ENCODE data around the gene ZSWIM3. TPM values are rescaled to one million over a fixed set of nuclear protein-coding genes. Genes with fewer than 3 reads are reported as not detected.

Gene ZSWIM3
- 3.6 and 4.9 TPM in 2 replicates for total RNA-seq (2014; rRNA removed; shearing (Covaris generic))

DNA sequence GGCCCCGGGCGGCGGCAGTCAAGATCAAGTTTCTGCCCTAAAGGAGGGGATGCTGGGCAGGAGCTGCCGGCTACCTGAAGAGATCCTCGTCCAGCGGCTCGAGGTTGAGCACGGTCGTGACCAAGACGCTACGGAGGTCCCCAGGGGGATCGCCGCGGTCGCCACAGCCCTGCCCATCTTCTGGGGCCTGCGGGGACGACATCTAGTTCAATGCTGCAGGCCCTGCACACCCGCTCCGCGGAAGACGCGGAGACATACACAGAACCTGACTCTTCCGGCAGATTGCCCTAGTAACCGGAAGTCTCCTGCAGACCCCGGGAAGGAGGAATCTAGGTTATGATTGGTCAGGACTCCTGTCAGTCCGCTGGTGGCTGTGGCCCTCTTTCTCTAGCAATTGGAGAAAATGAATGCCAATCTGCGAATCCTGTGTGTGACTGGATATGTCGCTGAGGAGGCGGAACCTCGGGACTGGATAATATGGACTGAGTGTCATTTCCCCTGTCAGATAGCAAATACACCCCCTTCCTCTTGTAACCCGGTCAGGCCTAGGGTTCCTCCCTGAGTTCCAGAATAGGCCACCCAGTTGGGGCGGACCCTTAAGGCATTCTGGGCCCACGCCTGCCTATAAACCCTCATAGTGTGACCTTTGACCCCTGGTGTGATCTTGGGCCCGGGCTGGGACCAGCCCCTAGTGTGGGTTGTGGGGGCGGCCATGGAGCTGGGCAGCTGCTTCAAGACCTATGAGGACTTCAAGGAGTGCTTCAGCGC is at the start of gene ZSWIM3, which contains the start of gene ACOT8:
Gene ZSWIM3, plus strand, starts transcription at position 501 of the 768 bp plus-strand sequence. Its CDS starts 212 bp downstream, at position 713.
Gene ACOT8, minus strand, starts transcription at position 279 of the 768 bp plus-strand sequence. Its CDS starts 77 bp downstream, at position 202.
- 0 out of 2 replicates have a peak within 1 kb of the TSS, but pooled peaks have one; percentile 37 for H3K27ac ChIP-seq
- no peaks in the 10 kb centered on the region for H3K27me3 ChIP-seq (replicated peaks)
- peaks cover 21% of the 10 kb centered on the region for H3K36me3 ChIP-seq
- peak; percentile 99 for DNase-seq (ENCODE audit: low read depth in 1 of 2, low spot score in 2 of 2)
- peak within 1 kb of the TSS; percentile 64 for H3K4me3 ChIP-seq
- H3K4me1 ChIP-seq (replicated peaks), result peaks cover 15% of the 10 kb centered on the region
- H3K9me3 ChIP-seq (replicated peaks), result no peaks in the 10 kb centered on the region

DNA sequence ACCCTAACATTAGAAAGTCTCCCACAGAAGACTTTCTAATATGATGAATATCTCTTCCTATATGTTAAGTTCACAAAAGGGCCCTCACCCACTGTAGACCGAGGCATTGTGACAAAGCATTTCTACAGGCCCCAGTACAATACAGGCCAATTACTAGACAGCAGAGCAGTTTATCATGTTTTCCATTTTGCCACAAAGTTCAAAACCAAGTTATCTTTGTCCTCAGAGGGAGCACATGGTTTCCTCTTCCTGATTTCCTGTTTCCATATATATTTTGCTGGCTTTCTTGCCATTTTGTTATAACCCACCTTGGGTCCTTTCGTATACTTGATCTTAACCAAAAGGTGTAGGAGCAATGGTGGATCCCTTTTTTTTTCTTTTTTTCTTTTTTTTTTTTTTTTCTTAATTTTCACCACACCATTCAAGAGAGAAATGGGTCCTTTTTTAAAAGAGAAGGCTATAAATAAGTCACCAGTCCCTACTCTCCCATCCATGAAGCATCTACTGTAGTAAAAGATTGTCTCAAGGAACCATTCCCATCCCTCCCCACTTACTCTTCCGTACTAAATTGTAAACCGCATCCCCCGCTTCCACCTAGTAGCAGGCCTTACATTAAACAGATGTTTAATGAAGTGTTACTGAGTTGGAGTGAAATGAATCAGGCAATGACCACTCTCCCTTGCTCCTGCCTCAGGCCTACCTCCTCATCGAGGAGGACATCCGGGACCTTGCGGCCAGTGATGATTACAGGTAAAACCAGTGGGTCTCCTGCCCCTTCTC is 47.0 kb upstream of the ZSWIM3 start:
- peaks cover 19% of the 10 kb centered on the region for H3K4me1 ChIP-seq (replicated peaks)
- H3K9me3 ChIP-seq (replicated peaks), result no peaks in the 10 kb centered on the region
- no peak for DNase-seq (ENCODE audit: low read depth in 1 of 2, low spot score in 2 of 2)
- no peak overlapping the region for H3K4me3 ChIP-seq
- H3K27ac ChIP-seq, result no peak overlapping the region
- no peaks in the 10 kb centered on the region for H3K27me3 ChIP-seq (replicated peaks)
- H3K36me3 ChIP-seq, result peaks cover 82% of the 10 kb centered on the region

DNA sequence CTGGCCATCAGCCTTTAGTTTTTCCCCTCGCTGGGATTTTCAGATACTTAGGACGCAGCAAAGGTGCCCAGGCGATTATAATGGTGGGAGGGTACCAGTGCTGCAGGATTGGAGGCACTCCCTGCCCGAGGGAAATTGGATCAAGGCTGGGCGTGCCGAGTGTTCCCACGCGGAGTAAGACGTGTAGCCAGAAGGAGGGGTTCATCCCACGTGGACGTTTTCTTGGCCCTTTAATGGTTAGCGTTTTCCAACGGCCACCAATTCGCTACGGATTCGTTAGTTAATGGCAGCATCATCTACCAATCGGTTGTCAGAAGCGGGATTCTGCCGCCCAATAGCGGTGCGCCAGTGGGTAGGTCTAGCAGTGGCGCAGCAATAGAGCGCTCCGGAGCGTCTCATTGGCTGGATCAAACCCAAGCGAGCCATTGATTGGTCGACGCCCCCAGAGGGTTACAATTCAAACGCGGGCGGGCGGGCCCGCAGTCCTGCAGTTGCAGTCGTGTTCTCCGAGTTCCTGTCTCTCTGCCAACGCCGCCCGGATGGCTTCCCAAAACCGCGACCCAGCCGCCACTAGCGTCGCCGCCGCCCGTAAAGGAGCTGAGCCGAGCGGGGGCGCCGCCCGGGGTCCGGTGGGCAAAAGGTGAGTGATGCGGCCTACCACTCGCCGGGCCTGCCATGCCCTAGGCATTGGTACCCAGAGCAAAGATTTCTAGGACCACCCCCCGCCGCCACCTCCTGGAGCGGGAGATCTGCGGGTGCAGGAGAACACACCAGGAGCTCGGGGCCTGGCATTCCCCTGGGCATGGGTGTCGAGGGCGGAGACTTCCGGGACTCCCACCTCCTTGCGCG is 45.0 kb upstream of the ZSWIM3 start, which contains the start of gene UBE2C:
Gene UBE2C, plus strand, starts transcription at position 488 of the 849 bp plus-strand sequence. Its CDS starts 52 bp downstream, at position 540.
- peak; percentile 94 to 98 for DNase-seq (ENCODE audit: low read depth in 1 of 2, low spot score in 2 of 2)
- no peaks in the 10 kb centered on the region for H3K27me3 ChIP-seq (replicated peaks)
- no peaks in the 10 kb centered on the region for H3K9me3 ChIP-seq (replicated peaks)
- H3K36me3 ChIP-seq, result peaks cover 85% of the 10 kb centered on the region
- H3K4me1 ChIP-seq (replicated peaks), result peaks cover 39% of the 10 kb centered on the region
- peak within 1 kb of the TSS; percentile 92 for H3K27ac ChIP-seq
- peak within 1 kb of the TSS; percentile 81 for H3K4me3 ChIP-seq

DNA sequence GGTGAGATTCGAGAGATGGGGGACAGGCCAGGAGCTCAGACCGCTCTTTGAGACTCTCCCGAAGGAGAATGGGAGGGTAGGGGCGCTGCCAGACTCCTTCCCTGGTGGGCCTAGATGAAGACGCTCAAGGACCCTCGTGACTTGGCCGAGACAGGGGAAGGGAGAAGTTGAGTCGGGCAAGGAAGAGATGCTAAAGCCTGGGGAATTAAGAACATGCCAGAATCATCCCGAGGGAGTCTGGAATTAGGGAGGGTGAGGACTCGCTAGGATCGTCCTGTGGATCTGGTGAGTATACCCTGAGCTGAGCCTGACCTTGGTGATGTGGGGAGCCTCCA is 44.4 kb upstream of the ZSWIM3 start:
- Histone ChIP-seq H3K36me3 (peaks cover 81% of the 10 kb centered on the region), H3K4me1 (replicated peaks) (peaks cover 45% of the 10 kb centered on the region), H3K4me3 (peak overlapping the region; percentile 81), H3K27me3 (replicated peaks) (no peaks in the 10 kb centered on the region), H3K9me3 (replicated peaks) (no peaks in the 10 kb centered on the region), H3K27ac (peak overlapping the region; percentile 92)
- no peak for DNase-seq (ENCODE audit: low read depth in 1 of 2, low spot score in 2 of 2)

DNA sequence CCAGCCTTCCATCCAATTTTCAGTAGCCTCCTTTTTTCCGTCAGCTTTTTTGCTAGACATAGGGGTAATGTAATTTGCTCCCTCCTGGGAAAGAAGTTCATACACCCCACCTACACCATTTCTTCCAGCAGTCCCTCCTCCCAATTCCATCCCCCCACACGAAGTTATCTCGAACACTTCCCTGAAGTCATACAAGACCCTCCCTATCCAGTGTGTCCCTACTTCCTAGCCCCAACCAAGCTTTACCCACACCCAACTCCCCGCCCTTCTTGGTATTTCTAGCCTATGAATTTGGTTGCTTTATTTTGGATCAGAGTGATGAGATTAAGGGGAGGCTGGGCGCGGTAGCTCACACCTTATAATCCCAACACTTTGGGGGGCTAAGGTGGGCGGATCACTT is 43.9 kb upstream of the ZSWIM3 start:
- DNase-seq (ENCODE audit: low read depth in 1 of 2, low spot score in 2 of 2), result no peak
- Histone ChIP-seq H3K4me3 (peak overlapping the region; percentile 81), H3K4me1 (replicated peaks) (peaks cover 46% of the 10 kb centered on the region), H3K27ac (no peak overlapping the region), H3K36me3 (peaks cover 76% of the 10 kb centered on the region), H3K27me3 (replicated peaks) (no peaks in the 10 kb centered on the region), H3K9me3 (replicated peaks) (no peaks in the 10 kb centered on the region)

DNA sequence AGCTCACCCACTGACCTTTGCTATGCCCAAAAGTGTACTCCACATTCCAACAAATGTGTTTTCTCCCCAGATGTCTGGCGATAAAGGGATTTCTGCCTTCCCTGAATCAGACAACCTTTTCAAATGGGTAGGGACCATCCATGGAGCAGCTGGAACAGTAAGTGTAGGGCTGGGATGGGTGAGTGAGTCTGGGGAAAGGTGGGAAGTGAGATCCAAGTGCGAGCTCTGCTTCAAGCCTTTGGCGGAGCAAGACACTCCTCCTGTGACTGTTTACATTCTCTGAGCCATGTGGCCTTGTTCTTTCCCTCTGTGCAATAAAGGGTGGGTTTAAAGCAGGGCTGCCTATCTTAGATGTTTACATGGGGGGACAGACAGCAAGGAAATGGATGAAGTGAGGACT is 43.1 kb upstream of the ZSWIM3 start:
- H3K27me3 ChIP-seq (replicated peaks), result no peaks in the 10 kb centered on the region
- H3K36me3 ChIP-seq, result peaks cover 68% of the 10 kb centered on the region
- peaks cover 46% of the 10 kb centered on the region for H3K4me1 ChIP-seq (replicated peaks)
- H3K4me3 ChIP-seq, result no peak overlapping the region
- no peaks in the 10 kb centered on the region for H3K9me3 ChIP-seq (replicated peaks)
- DNase-seq (ENCODE audit: low read depth in 1 of 2, low spot score in 2 of 2), result no peak
- H3K27ac ChIP-seq, result no peak overlapping the region

DNA sequence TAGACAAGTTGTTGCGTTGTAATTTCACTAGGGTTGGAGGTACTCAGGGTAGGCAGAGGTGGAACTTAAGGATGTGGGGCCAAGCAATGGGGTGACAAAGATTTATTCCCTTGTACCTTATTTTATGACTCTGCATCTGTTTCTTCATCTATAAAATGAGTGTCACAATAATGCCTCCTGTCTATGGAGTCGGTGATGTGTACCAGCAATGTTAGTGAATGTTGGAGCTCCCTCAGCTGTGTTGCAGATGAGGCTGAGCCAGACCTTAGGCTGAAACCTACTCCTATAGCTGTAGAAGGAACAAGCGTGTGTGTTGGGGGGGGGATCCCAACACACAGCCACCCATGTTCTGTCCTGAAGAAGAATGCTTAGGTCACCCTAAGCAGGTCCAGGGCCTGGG is 40.5 kb upstream of the ZSWIM3 start:
- peak in 1 of 2 experiments; percentile 32 for DNase-seq (ENCODE audit: low read depth in 1 of 2, low spot score in 2 of 2)
- no peaks in the 10 kb centered on the region for H3K27me3 ChIP-seq (replicated peaks)
- H3K27ac ChIP-seq, result no peak overlapping the region
- H3K4me3 ChIP-seq, result no peak overlapping the region
- H3K4me1 ChIP-seq (replicated peaks), result peaks cover 46% of the 10 kb centered on the region
- no peaks in the 10 kb centered on the region for H3K9me3 ChIP-seq (replicated peaks)
- peaks cover 48% of the 10 kb centered on the region for H3K36me3 ChIP-seq

DNA sequence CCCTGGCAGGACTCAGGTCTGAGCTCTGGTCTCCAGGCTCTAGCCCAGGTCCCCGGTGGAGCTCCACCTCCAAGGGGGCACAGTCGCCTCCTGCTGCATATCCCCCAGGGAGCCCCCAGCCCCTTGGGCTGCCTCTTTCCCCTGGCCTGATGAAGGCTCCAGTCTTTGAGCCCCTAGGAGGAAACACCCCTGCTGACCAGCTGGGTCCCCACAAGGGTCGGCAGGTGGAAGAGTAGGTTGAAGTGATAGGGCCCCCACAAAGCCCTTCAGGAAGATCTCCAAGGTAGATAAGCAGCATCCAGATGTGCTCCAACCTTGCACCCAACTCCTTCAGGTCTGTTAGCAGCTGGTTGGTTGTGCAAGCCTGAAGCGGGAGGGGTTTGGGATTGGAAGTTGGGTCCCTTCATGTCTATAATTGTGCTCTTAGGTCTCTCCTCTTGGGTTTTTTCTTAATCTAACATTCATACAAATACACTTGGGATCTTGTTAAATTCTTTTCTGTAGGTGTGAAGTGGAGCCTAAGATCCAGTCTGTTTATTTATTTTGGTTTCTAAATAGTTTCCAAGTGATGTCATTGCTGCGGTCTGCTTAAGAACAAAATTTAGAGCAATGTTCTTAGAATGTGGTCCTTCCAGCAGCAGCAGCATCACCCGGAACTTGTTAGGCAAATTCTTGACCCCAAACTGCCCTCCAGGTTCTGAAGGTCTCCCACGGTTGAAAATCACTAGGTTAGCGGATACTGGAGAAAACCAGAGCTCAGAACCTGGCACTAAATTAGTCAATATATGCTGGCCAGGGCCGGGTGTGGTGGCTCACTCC is 39.8 kb upstream of the ZSWIM3 start:
- no peak overlapping the region for H3K27ac ChIP-seq
- peak; percentile 54 to 80 for DNase-seq (ENCODE audit: low read depth in 1 of 2, low spot score in 2 of 2)
- H3K4me1 ChIP-seq (replicated peaks), result peaks cover 48% of the 10 kb centered on the region
- H3K27me3 ChIP-seq (replicated peaks), result no peaks in the 10 kb centered on the region
- peaks cover 47% of the 10 kb centered on the region for H3K36me3 ChIP-seq
- no peak overlapping the region for H3K4me3 ChIP-seq
- H3K9me3 ChIP-seq (replicated peaks), result no peaks in the 10 kb centered on the region

DNA sequence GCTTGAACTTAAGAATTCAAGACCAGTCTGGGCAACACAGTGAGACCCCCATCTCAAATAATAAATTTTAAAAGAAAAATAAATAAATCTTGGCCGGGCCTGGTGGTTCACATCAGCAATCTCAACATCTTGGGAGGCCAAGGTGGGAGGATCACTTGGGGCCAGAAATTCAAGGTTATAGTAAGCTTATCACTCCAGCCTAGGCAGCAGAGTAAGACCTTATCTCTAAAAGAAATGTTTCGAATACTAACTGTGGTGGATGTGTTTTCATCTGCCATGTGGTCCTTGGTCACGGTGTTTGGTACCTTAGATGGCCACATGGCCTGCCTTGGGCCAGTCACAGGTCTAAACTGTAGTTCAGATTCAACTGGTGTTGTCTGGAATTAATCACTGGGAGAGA is 39.2 kb upstream of the ZSWIM3 start:
- Histone ChIP-seq H3K27ac (no peak overlapping the region), H3K4me1 (replicated peaks) (peaks cover 45% of the 10 kb centered on the region)

DNA sequence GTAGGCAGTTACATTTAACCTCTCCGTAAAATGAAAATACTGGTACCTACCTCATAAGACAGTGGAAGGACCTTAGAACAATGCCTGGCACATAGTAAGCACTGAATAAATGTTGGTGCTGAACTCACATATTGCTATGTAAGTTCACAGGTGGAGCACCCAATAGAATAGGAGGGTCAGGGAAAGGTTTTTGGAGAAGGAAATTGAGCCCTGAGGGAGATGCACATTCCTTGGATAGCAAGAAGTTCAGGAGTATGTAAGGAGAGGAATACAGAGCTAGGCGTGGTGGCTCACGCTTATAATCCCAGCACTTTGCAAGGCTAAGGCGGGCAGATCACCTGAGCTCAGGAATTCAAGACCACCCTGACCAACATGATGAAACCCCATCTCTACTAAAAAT is 37.9 kb upstream of the ZSWIM3 start:
- Histone ChIP-seq H3K36me3 (peaks cover 31% of the 10 kb centered on the region), H3K4me1 (replicated peaks) (peaks cover 37% of the 10 kb centered on the region), H3K27me3 (replicated peaks) (peaks cover 13% of the 10 kb centered on the region), H3K27ac (no peak overlapping the region), H3K4me3 (no peak overlapping the region), H3K9me3 (replicated peaks) (no peaks in the 10 kb centered on the region)
- no peak for DNase-seq (ENCODE audit: low read depth in 1 of 2, low spot score in 2 of 2)

More for the DNA sequence above, 39.2 kb upstream of the ZSWIM3 start:
- Histone ChIP-seq H3K4me3 (no peak overlapping the region), H3K9me3 (replicated peaks) (no peaks in the 10 kb centered on the region), H3K36me3 (peaks cover 40% of the 10 kb centered on the region), H3K27me3 (replicated peaks) (0 out of 2 replicates have a peak, but pooled peaks cover 3% of the 10 kb centered on the region)
- DNase-seq (ENCODE audit: low read depth in 1 of 2, low spot score in 2 of 2), result no peak

DNA sequence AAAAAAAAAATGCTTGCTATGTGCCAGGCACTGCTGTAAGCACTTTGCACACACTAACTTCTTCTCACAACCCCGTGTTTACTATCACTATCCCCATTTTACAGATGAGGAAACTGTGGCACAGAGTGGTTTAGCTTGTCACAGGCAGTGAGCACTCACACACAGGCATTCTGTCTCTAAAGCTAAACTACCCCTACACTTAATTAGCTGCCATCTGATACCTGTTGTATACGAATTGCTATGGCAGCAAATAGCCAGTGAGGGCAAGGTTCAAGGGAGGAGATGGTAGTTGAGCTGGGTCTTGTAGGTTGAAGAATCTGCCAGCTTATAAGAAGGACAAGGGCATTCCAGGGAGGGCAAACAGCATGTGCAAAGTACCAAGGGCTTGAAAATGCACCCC is 35.5 kb upstream of the ZSWIM3 start:
- no peaks in the 10 kb centered on the region for H3K9me3 ChIP-seq (replicated peaks)
- H3K4me1 ChIP-seq (replicated peaks), result peaks cover 15% of the 10 kb centered on the region
- H3K27ac ChIP-seq, result no peak overlapping the region
- H3K36me3 ChIP-seq, result peaks cover 7% of the 10 kb centered on the region
- H3K27me3 ChIP-seq (replicated peaks), result peaks cover 13% of the 10 kb centered on the region
- no peak for DNase-seq (ENCODE audit: low read depth in 1 of 2, low spot score in 2 of 2)
- no peak overlapping the region for H3K4me3 ChIP-seq

DNA sequence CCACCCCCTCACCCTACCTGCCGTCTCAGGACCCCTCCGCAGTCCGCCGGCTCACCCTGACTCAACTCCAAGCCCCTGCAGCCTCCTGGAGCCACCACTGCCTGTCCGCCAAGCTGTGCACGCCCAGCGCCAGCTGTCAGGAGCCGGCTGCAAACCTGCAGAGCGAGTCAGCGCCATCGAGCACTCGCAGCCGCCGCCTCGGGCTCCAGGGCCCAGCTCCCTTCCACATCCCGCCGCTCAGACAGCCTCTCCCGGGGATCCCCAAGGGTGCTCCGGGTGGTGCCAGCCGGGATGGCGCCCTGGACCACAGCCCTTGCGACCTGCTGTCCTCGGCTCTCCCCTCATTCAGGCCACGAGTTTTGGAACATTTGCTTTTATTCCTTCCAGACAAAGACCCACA is 34.6 kb upstream of the ZSWIM3 start:
- Histone ChIP-seq H3K4me1 (replicated peaks) (peaks cover 6% of the 10 kb centered on the region), H3K9me3 (replicated peaks) (no peaks in the 10 kb centered on the region), H3K36me3 (no peaks in the 10 kb centered on the region), H3K27me3 (replicated peaks) (peaks cover 13% of the 10 kb centered on the region), H3K27ac (no peak overlapping the region), H3K4me3 (no peak overlapping the region)
- peak in 1 of 2 experiments; percentile 54 for DNase-seq (ENCODE audit: low read depth in 1 of 2, low spot score in 2 of 2)

Data from SJSA1 (cell line).